Small intestine (tissue), 7 donors: ENCODE data around the gene TOR2A. TPM values are rescaled to one million over a fixed set of nuclear protein-coding genes. Genes with fewer than 3 reads are reported as not detected.

Experiments
- DNase-seq, 2 donors: peaks; one replicate each; pipeline versions ENCODE4 v3.0.0 to v3.0.0-alpha.2; 2013
- FAIRE-seq: peaks from 2 replicates; lab custom pipeline; 2012; peaks lifted over from hg19 to GRCh38; lab: Jason Lieb, UNC
- H3K27ac ChIP-seq, 3 donors: one replicate each; pipeline ENCODE4 v1.5.1; 2013; ENCODE audit warnings: low read length in 2 of 3, mild to moderate bottlenecking in 2 of 3, control low read depth in 1 of 3, inconsistent platforms in 1 of 3, low read depth in 1 of 3, moderate library complexity in 1 of 3
- H3K27me3 ChIP-seq, 3 donors: one replicate each; pipeline ENCODE4 v1.6.1; 2013; ENCODE audit warnings: low read length in 3 of 3, inconsistent platforms in 1 of 3; ENCODE audit not compliant: control insufficient read depth in 3 of 3, insufficient read depth in 3 of 3
- H3K36me3 ChIP-seq, 3 donors: one replicate each; pipeline ENCODE4 v1.6.1; 2013; ENCODE audit warnings: low read length in 3 of 3, inconsistent platforms in 1 of 3, low read depth in 1 of 3, mild to moderate bottlenecking in 1 of 3, moderate library complexity in 1 of 3; ENCODE audit not compliant: control insufficient read depth in 3 of 3, insufficient read depth in 2 of 3
- H3K4me1 ChIP-seq, 3 donors: one replicate each; pipeline ENCODE4 v1.6.1; 2013; ENCODE audit warnings: low read length in 2 of 3, inconsistent platforms in 1 of 3, low read depth in 1 of 3, mild to moderate bottlenecking in 1 of 3, moderate library complexity in 1 of 3; ENCODE audit not compliant: control insufficient read depth in 3 of 3, insufficient read depth in 2 of 3
- H3K4me3 ChIP-seq, 3 donors: one replicate each; pipeline ENCODE4 v1.5.1; 2013; ENCODE audit warnings: low read length in 3 of 3, control low read depth in 1 of 3, inconsistent platforms in 1 of 3, low read depth in 1 of 3, mild to moderate bottlenecking in 1 of 3, moderate library complexity in 1 of 3
- H3K9me3 ChIP-seq, 2 donors: one replicate each; pipeline ENCODE4 v1.6.1; 2013; ENCODE audit warnings: low read depth in 1 of 2, low read length in 1 of 2; ENCODE audit not compliant: control insufficient read depth in 2 of 2, insufficient read depth in 1 of 2
- WGBS, 3 donors: extraction: QIAGEN DNeasy Blood & Tissue Kit; methylation state at CpG; one replicate each; pipeline ENCODE4 v1.1.7; 2013; 5-methylcytosine and 5-hydroxymethylcytosine counted together
- polyA plus RNA-seq, 4 donors: library from polyadenylated mRNA; stranded (reverse) in 3 of 4; unstranded in 1 of 4; fragments of 200-250 nt in 3 of 4; fragments of 120-200 nt in 1 of 4; gene quantifications; one replicate each; pipeline versions ENCODE4 v1.2.1 to v1.2.3, GENCODE V29; 2013
- donor health status: healthy with polysubstance abuse.
- donor health status: control.
- donor health status: control.
- donor health status: Bipolar disorder and iron deficiency.
- donor health status: healthy.

The TOR2A gene
- polyA plus RNA-seq, 4 donors: 13.2 to 24.0 (median 21.1) TPM

DNA sequence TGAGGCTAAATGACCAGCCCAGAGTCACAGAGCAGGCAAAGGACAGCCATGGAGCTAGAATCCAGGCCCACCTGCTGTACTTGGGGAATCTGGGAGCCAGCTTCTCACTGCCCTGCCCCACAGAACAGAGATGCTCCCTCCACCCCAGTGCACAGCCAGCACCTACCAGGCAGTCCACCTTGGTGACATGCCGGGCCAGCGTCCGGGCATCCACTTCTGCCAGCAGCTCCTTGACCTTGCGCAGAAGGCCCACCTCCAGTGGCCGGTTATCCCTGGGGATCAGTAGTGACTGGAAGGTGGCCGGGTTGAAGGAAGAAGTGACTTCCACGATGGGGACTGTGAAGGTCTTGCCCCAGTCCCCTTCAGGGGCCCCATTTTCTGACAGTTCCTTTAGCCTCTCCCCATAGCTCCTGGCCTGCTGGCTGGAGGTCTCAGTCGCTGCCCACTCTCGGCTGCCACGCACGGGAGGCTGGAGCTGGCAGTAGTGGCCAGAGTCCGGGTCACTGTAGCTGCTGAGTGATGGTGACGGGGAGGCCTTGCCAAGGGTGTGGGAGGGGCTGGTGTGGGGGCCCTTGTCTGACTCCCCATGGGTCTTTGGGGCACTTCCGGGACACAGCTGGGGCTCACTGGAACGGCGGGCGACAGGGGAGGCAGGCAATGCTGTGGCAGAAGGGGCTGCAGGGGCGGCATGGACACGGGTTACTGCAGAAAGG is 9.5 kb upstream of the TOR2A start:
- Histone ChIP-seq H3K9me3 (no peaks in the 10 kb centered on the region), H3K27ac (no peak overlapping the region), H3K4me1 (peaks cover 0 to 4% (median 0%) of the 10 kb centered on the region in 3 donors), H3K4me3 (no peak overlapping the region), H3K27me3 (peaks cover 0 to 49% (median 0%) of the 10 kb centered on the region in 3 donors), H3K36me3 (peaks cover 0 to 18% (median 0%) of the 10 kb centered on the region in 3 donors)
- DNase-seq (no peak), FAIRE-seq (no peak)
- 87 to 92% (median 88%) methylated on average over 19 of the region's 19 CpGs for WGBS, 3 donors

DNA sequence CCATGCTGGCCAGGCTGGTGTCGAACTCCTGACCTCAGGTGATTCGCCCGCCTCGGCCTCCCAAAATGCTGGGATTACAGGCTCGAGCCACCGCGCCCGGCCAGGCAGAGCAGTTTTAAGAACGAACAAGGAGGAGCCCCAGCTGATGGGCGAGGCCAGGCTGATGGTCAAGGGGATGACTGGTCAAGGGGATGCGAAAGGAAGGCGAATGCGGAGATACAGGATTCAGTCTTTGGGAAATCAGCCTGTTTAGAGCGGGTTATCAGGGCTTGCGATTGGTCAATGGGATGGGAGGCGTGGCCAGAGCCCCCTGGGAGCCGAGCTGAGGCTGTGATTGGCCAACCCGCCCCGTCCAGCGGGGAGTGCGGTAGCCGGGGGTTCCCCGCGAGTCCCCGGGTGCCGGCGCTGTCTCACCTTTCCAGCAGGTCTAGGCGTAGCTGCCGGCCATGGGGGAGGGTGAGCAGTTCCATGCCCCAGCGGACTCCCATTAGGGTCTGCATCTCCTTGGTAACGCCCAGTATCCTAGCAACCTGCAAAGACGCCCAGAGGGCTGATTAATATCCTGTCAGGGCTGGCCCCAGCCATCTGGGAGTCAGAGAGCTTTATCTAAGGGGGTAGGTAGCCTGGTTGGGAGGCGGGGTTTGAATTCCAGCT is 7.5 kb upstream of the TOR2A start:
- Histone ChIP-seq H3K27ac (peak overlapping the region in 1 of 3 donors; percentile 11), H3K36me3 (peaks cover 0 to 20% (median 0%) of the 10 kb centered on the region in 3 donors), H3K27me3 (peaks cover 0 to 47% (median 0%) of the 10 kb centered on the region in 3 donors), H3K4me1 (peaks cover 0 to 4% (median 0%) of the 10 kb centered on the region in 3 donors), H3K4me3 (no peak overlapping the region), H3K9me3 (no peaks in the 10 kb centered on the region)
- FAIRE-seq (no peak), DNase-seq (peak; percentile 22 to 48)
- 22 to 55% (median 36%) methylated on average over 28 to 33 of the region's 33 CpGs for WGBS, 3 donors

GRCh38 chr9:127741831-127742434 is 6.8 kb upstream of the TOR2A start:
- Histone ChIP-seq H3K9me3 (no peaks in the 10 kb centered on the region), H3K4me3 (no peak overlapping the region), H3K36me3 (peaks cover 0 to 20% (median 0%) of the 10 kb centered on the region in 3 donors), H3K27ac (peak overlapping the region in 1 of 3 donors; percentile 11), H3K27me3 (peaks cover 0 to 47% (median 0%) of the 10 kb centered on the region in 3 donors), H3K4me1 (peaks cover 0 to 4% (median 0%) of the 10 kb centered on the region in 3 donors)
- 24 to 62% (median 46%) methylated on average over 37 to 38 of the region's 38 CpGs for WGBS, 3 donors
- peak; percentile 53 to 65 for DNase-seq
- no peak for FAIRE-seq

- Histone ChIP-seq H3K9me3 (no peaks in the 10 kb centered on the region), H3K36me3 (peaks cover 0 to 20% (median 0%) of the 10 kb centered on the region in 3 donors), H3K4me1 (peaks cover 0 to 7% (median 0%) of the 10 kb centered on the region in 3 donors), H3K27me3 (peaks cover 0 to 41% (median 0%) of the 10 kb centered on the region in 3 donors), H3K27ac (peak overlapping the region in 1 of 3 donors; percentile 48), H3K4me3 (no peak overlapping the region)
- no peak for DNase-seq
- FAIRE-seq: no peak
- 76 to 84% (median 82%) methylated on average over 19 of the region's 19 CpGs for WGBS, 3 donors
Observed at GRCh38 chr9:127739614-127740330, 4.7 kb upstream of the TOR2A start.

- no peak for FAIRE-seq
- DNase-seq: no peak
- 83 to 91% (median 88%) methylated on average over 13 of the region's 13 CpGs for WGBS, 3 donors
- H3K4me1 ChIP-seq: peaks cover 0 to 15% (median 0%) of the 10 kb centered on the region in 3 donors
- H3K36me3 ChIP-seq: peaks cover 0 to 16% (median 0%) of the 10 kb centered on the region in 3 donors
- H3K27me3 ChIP-seq: peaks cover 0 to 34% (median 0%) of the 10 kb centered on the region in 3 donors
- H3K4me3 ChIP-seq: no peak overlapping the region
- no peak overlapping the region for H3K27ac ChIP-seq
- H3K9me3 ChIP-seq: no peaks in the 10 kb centered on the region
Observed at GRCh38 chr9:127738666-127739065, 3.6 kb upstream of the TOR2A start.

DNA sequence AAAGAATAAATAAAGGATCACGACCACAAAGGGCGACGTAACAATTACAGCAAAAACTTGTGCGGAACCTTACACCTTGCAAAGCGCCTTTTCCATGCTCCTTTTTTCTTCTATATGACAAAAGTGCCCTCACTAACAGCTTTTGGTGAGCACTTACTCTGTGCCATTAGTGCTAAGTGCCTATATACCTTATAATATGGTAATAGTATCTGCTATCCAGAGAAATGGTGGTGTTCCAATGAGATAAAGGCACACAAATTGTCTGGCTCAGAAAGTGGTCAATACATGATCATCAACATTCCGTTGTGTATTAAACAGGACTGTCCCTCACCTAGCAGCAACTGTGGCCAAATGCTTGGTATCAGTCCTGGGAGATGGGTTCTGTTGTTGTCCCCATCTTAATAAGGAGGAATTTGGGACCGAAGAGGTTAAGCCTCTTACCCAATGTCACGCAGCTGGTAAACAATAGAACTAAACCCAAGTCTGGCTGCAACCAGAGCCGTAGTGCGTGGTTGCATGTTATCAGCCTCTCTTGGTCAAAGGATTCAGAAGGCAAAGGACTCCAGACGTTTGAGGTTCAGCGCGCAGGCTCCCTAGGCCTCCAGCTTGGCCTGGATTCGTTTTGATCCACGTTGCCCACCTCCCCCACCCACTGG is 564 bp upstream of the TOR2A start:
- H3K27ac ChIP-seq: peak overlapping the region in 2 of 3 donors; percentile 6 to 45

DNA sequence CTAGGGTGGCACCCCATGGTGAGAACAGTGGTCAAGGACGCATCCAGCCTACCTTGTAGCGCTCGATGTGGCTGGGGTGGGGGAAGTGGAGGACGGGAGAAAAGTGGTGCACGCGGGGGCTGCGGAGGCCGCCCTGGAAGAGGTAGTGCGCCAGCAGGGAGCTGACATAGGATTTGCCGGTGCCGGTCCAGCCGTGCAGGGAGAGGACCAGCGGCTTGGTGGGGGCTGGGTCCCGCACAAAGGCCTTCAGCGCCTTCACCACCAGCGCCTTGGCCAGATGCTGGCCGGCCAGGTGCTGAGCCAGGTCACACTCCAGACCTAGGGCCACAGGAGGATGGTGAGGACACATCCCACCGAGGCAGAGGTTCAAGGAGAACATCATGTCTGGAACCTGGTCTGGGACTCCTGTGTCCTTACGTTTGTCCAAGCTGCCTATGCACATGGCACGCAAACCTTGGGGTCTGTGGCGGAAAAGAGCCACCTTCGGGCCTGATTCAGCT is 797 bp downstream of the TOR2A start:
- Histone ChIP-seq H3K9me3 (no peaks in the 10 kb centered on the region), H3K27me3 (no peaks in the 10 kb centered on the region), H3K36me3 (peaks cover 0 to 47% (median 0%) of the 10 kb centered on the region in 3 donors), H3K4me1 (peaks cover 0 to 10% (median 0%) of the 10 kb centered on the region in 3 donors), H3K27ac (peak overlapping the region in 2 of 3 donors; percentile 95), H3K4me3 (peak overlapping the region in 2 of 3 donors; percentile 72 to 80)
- 50 to 59% (median 58%) methylated on average over 21 to 22 of the region's 22 CpGs for WGBS, 3 donors
- FAIRE-seq (no peak), DNase-seq (no peak)

More for the DNA sequence above, 564 bp upstream of the TOR2A start:
- FAIRE-seq (no peak), DNase-seq (no peak)
- H3K4me3 ChIP-seq: no peak overlapping the region
- H3K4me1 ChIP-seq: peaks cover 0 to 10% (median 0%) of the 10 kb centered on the region in 3 donors
- H3K36me3 ChIP-seq: peaks cover 0 to 41% (median 0%) of the 10 kb centered on the region in 3 donors
- no peaks in the 10 kb centered on the region for H3K9me3 ChIP-seq
- peaks cover 0 to 9% (median 0%) of the 10 kb centered on the region in 3 donors for H3K27me3 ChIP-seq
- 18 to 29% (median 24%) methylated on average over 15 of the region's 15 CpGs for WGBS, 3 donors
